HG02981 (cell line): ENCODE data around the gene CLOCK.
A peak's percentile ranks its signal among the peaks of the same experiment; 100 is the strongest.

ENCODE experiments used
- ATAC-seq: cut with Tn5 transposase; IDR thresholded peaks from one replicate; pipeline ENCODE4 v1.9.1; 2021; ENCODE audit warnings: mild to moderate bottlenecking, moderate library complexity; ENCODE audit not compliant: unreplicated experiment

Gene CLOCK

DNA sequence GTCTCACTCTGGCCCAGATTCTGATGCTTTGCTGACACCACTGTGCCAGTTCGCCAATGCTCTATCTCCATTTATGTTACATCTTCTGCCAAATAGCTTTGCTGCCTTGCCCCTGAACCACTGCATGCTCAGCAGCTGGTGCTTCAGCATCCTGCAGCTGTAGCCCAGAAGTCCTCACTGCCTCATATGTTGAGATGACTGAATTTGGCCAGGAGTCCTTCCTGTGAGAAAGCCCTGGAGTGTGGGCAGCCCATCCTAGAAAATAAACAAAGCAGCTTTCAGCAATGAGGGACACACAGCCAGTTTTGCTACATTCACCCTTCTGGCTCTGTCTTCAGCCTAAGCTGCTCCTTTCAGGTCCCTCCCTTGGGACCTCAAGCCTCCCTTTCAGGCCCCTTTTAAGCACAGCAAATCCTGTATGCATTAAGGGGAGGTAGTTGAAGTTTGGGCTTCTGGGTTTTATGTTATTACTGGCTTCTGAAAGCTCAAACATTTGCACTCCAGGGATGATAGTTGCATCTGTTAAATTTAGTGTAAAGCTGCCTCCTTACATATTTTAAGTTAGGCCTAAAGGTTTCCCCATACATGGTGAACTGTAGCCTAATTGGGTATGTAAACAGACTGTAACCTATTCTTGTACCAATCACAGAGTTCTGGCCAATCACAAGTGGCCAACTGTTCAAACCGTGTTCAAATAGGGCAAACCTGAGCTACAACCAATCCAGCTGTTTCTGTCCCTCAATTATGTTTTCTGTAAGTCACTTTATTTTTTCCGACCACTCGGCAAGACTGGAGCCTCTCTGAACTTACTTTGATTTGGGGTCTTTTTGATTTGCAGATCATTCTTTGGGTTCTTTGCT is 153.0 kb downstream of the CLOCK start:
- ATAC-seq = no peak

- no peak for ATAC-seq
Measured at GRCh38 chr4:55386840-55387239, 159.9 kb downstream of the CLOCK start.

GRCh38 chr4:55386073-55386472 is 160.6 kb downstream of the CLOCK start:
- peak; percentile 80 for ATAC-seq

DNA sequence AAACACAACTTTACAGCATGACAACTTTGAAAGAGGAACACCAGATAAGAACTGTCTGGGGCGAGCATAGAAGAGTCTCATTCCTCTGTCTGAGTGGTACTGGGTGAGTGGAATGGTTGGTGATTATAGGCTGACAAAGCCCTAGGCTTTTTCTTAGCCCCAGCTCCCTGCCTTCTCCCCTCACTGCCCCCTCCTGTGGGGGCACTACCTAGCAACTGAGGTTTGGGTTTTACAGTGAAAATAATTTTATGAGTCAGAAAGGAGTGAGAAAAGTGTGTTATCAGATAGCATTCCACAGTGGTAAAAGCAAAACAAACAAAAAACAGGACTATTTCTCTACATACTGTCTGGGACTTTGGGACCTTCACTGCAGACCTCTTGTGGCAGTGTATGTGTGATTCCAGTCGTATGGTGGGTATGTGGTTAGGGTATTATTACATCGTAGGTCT is 161.5 kb downstream of the CLOCK start:
- ATAC-seq = no peak

GRCh38 chr4:55382488-55383003 is 164.2 kb downstream of the CLOCK start:
- no peak for ATAC-seq

DNA sequence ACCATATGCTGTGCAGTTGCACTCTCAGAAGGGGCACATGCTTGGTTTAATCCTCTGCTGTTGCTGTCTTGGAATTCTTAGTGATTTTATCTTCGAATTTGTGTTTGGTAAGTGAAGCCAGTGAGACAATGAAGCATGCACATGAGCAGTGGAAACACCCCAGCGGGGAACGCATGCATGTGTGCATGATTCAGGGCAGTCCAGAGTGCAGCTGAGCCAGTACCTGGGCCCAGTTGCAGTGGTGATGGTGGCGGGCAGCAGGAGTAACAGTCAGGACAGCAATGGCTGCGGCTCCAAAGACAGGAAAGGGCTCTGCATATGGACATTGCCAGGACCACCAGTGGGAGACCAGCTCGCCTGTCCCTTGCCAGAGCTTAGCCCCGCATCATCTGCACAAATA is 165.2 kb downstream of the CLOCK start:
- ATAC-seq = no peak

GRCh38 chr4:55380576-55380975 is 166.1 kb downstream of the CLOCK start:
- ATAC-seq = no peak

- no peak for ATAC-seq
Measured at GRCh38 chr4:55378617-55379467, 167.9 kb downstream of the CLOCK start.
